ENCODE results near the gene RIGI.

The RIGI gene

DNA sequence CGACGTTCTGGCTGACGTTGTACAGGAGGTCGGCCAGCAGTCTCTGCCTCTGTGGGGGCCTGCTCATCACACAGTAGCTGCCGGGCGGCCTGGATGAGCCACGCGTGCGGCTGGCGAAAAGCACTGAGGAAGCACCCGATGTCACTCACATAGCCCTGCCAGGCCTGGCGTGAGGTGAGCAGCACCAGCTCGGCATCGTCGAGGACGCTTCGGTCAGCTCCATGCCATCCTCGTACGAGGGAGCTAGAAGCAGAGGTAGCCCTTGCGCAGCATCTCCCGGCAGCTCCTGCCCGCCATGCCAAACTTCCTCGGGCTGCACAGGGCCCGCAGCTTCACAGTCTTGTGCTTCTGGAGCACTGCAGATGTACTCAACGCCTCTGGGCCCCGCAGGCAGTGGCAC is 40.8 kb upstream of the RIGI start:
- H3F3A ChIP-seq (ENCODE audit: insufficient read depth, low read length): no peaks in the 10 kb centered on the region
- TF ChIP-seq EZH2 (optimal IDR thresholded peaks at IDR 0.05; ENCODE audit: low read depth, low read length) (no peak), EZH2phosphoT487 (IDR thresholded peaks at IDR 0.05; ENCODE audit: low read length) (no peak)
- TF ChIP-seq, protein P1, sequence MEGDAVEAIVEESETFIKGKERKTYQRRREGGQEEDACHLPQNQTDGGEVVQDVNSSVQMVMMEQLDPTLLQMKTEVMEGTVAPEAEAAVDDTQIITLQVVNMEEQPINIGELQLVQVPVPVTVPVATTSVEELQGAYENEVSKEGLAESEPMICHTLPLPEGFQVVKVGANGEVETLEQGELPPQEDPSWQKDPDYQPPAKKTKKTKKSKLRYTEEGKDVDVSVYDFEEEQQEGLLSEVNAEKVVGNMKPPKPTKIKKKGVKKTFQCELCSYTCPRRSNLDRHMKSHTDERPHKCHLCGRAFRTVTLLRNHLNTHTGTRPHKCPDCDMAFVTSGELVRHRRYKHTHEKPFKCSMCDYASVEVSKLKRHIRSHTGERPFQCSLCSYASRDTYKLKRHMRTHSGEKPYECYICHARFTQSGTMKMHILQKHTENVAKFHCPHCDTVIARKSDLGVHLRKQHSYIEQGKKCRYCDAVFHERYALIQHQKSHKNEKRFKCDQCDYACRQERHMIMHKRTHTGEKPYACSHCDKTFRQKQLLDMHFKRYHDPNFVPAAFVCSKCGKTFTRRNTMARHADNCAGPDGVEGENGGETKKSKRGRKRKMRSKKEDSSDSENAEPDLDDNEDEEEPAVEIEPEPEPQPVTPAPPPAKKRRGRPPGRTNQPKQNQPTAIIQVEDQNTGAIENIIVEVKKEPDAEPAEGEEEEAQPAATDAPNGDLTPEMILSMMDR (IDR thresholded peaks at IDR 0.05; ENCODE audit: low read length): no peak
- no peaks in the 10 kb centered on the region for H3K9me2 ChIP-seq (replicated peaks; ENCODE audit: insufficient read depth, low read length)
- no peak overlapping the region for H3K4me2 ChIP-seq (ENCODE audit: low read depth, low read length)
- no peak overlapping the region for H3K27ac ChIP-seq (ENCODE audit: low read length)
- no peaks in the 10 kb centered on the region; the same call in 1 of the 2 replicates for H3K36me3 ChIP-seq (replicated peaks; ENCODE audit: insufficient read depth, low read length)
- H3K9me3 ChIP-seq (replicated peaks; ENCODE audit: insufficient read depth, low read length): no peaks in the 10 kb centered on the region
- peaks cover 9% of the 10 kb centered on the region; the same call in 1 of the 2 replicates for H3K4me1 ChIP-seq (ENCODE audit: low read length)
- no peaks in the 10 kb centered on the region for H3K27me3 ChIP-seq (replicated peaks; ENCODE audit: insufficient read depth, low read length)
- H3K9ac ChIP-seq (ENCODE audit: low read length): no peak overlapping the region
- DNase-seq: no peak
- no peak overlapping the region for H3K4me3 ChIP-seq (ENCODE audit: low read length)
- no peaks in the 10 kb centered on the region; the same call in 1 of the 2 replicates for H4K20me1 ChIP-seq (ENCODE audit: insufficient read depth, low read length)
- H3K79me2 ChIP-seq (ENCODE audit: low read length): peaks cover 68% of the 10 kb centered on the region
- H2AFZ ChIP-seq (ENCODE audit: low read length): no peak overlapping the region

DNA sequence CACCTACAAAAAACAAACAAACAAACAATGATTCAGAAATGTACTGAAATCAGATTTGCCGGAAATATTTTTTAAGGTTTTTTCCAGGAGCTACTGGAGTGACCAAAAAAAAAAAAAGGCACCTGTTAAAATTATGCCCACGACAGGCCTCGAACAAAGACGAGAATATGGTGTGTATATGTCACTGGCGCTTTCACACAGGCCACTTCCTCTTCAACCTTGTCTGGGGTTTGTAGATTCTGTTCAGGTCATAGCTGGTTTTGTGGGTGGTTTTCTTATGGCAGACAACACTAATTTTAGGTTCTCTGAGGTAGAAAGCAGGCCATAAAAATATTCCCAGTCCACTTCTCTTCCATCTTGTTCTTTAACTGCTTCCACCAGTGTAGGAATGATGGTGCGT is 40.0 kb upstream of the RIGI start:
- no peak overlapping the region for H3K9ac ChIP-seq (ENCODE audit: low read length)
- no peaks in the 10 kb centered on the region for H3F3A ChIP-seq (ENCODE audit: insufficient read depth, low read length)
- peaks cover 2% of the 10 kb centered on the region; the same call in 1 of the 2 replicates for H3K4me1 ChIP-seq (ENCODE audit: low read length)
- TF ChIP-seq EZH2 (optimal IDR thresholded peaks at IDR 0.05; ENCODE audit: low read depth, low read length) (no peak), EZH2phosphoT487 (IDR thresholded peaks at IDR 0.05; ENCODE audit: low read length) (no peak)
- TF ChIP-seq, protein P1 (IDR thresholded peaks at IDR 0.05; ENCODE audit: low read length): no peak
- H3K4me3 ChIP-seq (ENCODE audit: low read length): no peak overlapping the region
- H3K36me3 ChIP-seq (replicated peaks; ENCODE audit: insufficient read depth, low read length): no peaks in the 10 kb centered on the region; the same call in 1 of the 2 replicates
- no peaks in the 10 kb centered on the region for H3K27me3 ChIP-seq (replicated peaks; ENCODE audit: insufficient read depth, low read length)
- no peaks in the 10 kb centered on the region for H3K9me2 ChIP-seq (replicated peaks; ENCODE audit: insufficient read depth, low read length)
- DNase-seq: no peak
- H3K27ac ChIP-seq (ENCODE audit: low read length): no peak overlapping the region
- H2AFZ ChIP-seq (ENCODE audit: low read length): no peak overlapping the region
- no peaks in the 10 kb centered on the region for H3K9me3 ChIP-seq (replicated peaks; ENCODE audit: insufficient read depth, low read length)
- H4K20me1 ChIP-seq (ENCODE audit: insufficient read depth, low read length): no peaks in the 10 kb centered on the region
- no peak overlapping the region for H3K4me2 ChIP-seq (ENCODE audit: low read depth, low read length)
- H3K79me2 ChIP-seq (ENCODE audit: low read length): peaks cover 63% of the 10 kb centered on the region

DNA sequence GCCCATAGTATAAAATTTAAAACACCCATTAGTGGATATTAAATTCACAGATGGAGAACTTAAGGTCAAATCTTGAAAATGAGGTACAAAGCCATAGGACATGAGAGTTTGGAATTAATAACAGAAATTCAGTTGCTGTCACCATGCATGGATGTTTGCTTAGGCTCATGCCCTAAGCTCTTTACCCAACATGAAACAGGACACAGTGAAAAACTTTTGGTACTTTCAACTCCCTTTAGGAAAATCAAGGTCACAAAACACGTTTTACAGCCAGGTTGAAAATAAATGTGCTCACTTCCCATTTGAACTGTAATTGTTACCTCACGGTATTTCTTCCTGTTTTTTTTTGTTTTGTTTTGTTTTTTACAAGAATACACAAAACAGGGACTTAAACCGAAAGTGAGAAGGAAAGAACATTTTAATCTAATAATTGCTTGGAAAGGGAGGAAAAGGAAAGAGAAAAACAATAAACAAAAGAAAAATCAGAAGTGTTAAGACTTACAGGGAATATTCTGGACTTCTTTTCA is 32.5 kb upstream of the RIGI start:
- no peaks in the 10 kb centered on the region for H3K9me2 ChIP-seq (replicated peaks; ENCODE audit: insufficient read depth, low read length)
- H3K4me2 ChIP-seq (ENCODE audit: low read depth, low read length): no peak overlapping the region
- no peak overlapping the region for H3K9ac ChIP-seq (ENCODE audit: low read length)
- no peaks in the 10 kb centered on the region for H3K36me3 ChIP-seq (replicated peaks; ENCODE audit: insufficient read depth, low read length)
- no peaks in the 10 kb centered on the region for H3K27me3 ChIP-seq (replicated peaks; ENCODE audit: insufficient read depth, low read length)
- peaks cover 11% of the 10 kb centered on the region for H3F3A ChIP-seq (ENCODE audit: insufficient read depth, low read length)
- H3K27ac ChIP-seq (ENCODE audit: low read length): no peak overlapping the region
- H2AFZ ChIP-seq (ENCODE audit: low read length): no peak overlapping the region
- no peak for TF ChIP-seq EZH2 (optimal IDR thresholded peaks at IDR 0.05; ENCODE audit: low read depth, low read length)
- TF ChIP-seq, protein P1 (IDR thresholded peaks at IDR 0.05; ENCODE audit: low read length): no peak
- no peak for TF ChIP-seq EZH2phosphoT487 (IDR thresholded peaks at IDR 0.05; ENCODE audit: low read length)
- no peak for DNase-seq
- no peak overlapping the region for H3K4me3 ChIP-seq (ENCODE audit: low read length)
- no peaks in the 10 kb centered on the region for H4K20me1 ChIP-seq (ENCODE audit: insufficient read depth, low read length)
- H3K4me1 ChIP-seq (ENCODE audit: low read length): peaks cover 10% of the 10 kb centered on the region
- H3K79me2 ChIP-seq (ENCODE audit: low read length): peaks cover 43% of the 10 kb centered on the region
- H3K9me3 ChIP-seq (replicated peaks; ENCODE audit: insufficient read depth, low read length): no peaks in the 10 kb centered on the region

Measured in MM.1S (cell line).